Measurements from ENCODE around the gene GGT5.

GRCh38 chr22:24180316-24181087, 64.4 kb downstream of the GGT5 start:
- no peak for TF ChIP-seq CTCF (IDR thresholded peaks at IDR 0.05)
- TF ChIP-seq POLR2A (IDR thresholded peaks at IDR 0.05) = no peak
